HFFc6 (cell line): ENCODE data around the gene HESX1. TPM values are rescaled to one million over a fixed set of nuclear protein-coding genes. Genes with fewer than 3 reads are reported as not detected.

Experiments used
- DNase-seq: peaks from one replicate; pipeline ENCODE4 v3.0.0-alpha.2; 2018
- H3K27ac Mint-ChIP-seq: 2 replicates; pipeline ENCODE4 v1.8.0; 2020; ENCODE audit warnings: mild to moderate bottlenecking, mixed read lengths
- H3K27me3 Mint-ChIP-seq: 2 replicates; pipeline ENCODE4 v1.8.0; 2021; ENCODE audit warnings: mild to moderate bottlenecking, moderate library complexity, mixed read lengths; ENCODE audit not compliant: insufficient read depth
- H3K36me3 Mint-ChIP-seq: 2 replicates; pipeline ENCODE4 v1.8.0; 2021; ENCODE audit warnings: low read depth, mixed read lengths
- H3K4me1 Mint-ChIP-seq: 2 replicates; pipeline ENCODE4 v1.8.0; 2020; ENCODE audit warnings: low read depth, mixed read lengths
- H3K4me3 Mint-ChIP-seq: 2 replicates; pipeline ENCODE4 v1.8.0; 2020; ENCODE audit warnings: mild to moderate bottlenecking, moderate library complexity, mixed read lengths
- H3K9me3 Mint-ChIP-seq: 2 replicates; pipeline ENCODE4 v1.8.0; 2020; ENCODE audit warnings: mild to moderate bottlenecking, mixed read lengths
- CTCF ChIP-seq: fragments of 200-600 bp; sonication (generic); IDR thresholded peaks from 2 replicates; pipeline ENCODE4 v1.5.0; 2021; ENCODE audit warnings: antibody characterized with exemption, mild to moderate bottlenecking
- total RNA-seq, 6 experiments: library from RNA; stranded (reverse); fragmentation: NEBNext Ultra II Directional; extraction: Animal tissue kit (Norgen Biotek cat#: 25700); gene quantifications; 2 replicates in 1 of 6; 3 replicates in 5 of 6; pipeline ENCODE4 v1.2.3, GENCODE V29; 2021

The HESX1 gene
- total RNA-seq, 6 experiments from 2014 or later: 0.18 TPM; not detected in 5

GRCh38 chr3:57176045-57176444 lies 23.7 kb downstream of the HESX1 start:
- TF ChIP-seq CTCF: no peak
- no peak for DNase-seq
- Mint-ChIP-seq H3K27ac (no peak overlapping the region), H3K36me3 (no peaks in the 10 kb centered on the region), H3K4me3 (no peak overlapping the region), H3K27me3 (peaks cover 24% of the 10 kb centered on the region), H3K9me3 (no peaks in the 10 kb centered on the region), H3K4me1 (no peaks in the 10 kb centered on the region)

- Mint-ChIP-seq H3K27ac (no peak overlapping the region), H3K4me3 (no peak overlapping the region), H3K9me3 (no peaks in the 10 kb centered on the region), H3K36me3 (no peaks in the 10 kb centered on the region), H3K4me1 (peaks cover 6% of the 10 kb centered on the region), H3K27me3 (peaks cover 23% of the 10 kb centered on the region)
- no peak for DNase-seq
- TF ChIP-seq CTCF: no peak
Measured at GRCh38 chr3:57173687-57174086, 26.1 kb downstream of the HESX1 start.

GRCh38 chr3:57170946-57171345 lies 28.8 kb downstream of the HESX1 start:
- peaks cover 31% of the 10 kb centered on the region for H3K27me3 Mint-ChIP-seq
- no peak for DNase-seq
- H3K27ac Mint-ChIP-seq: no peak overlapping the region
- H3K9me3 Mint-ChIP-seq: no peaks in the 10 kb centered on the region
- TF ChIP-seq CTCF: no peak
- no peak overlapping the region for H3K4me3 Mint-ChIP-seq
- peaks cover 6% of the 10 kb centered on the region for H3K4me1 Mint-ChIP-seq
- no peaks in the 10 kb centered on the region for H3K36me3 Mint-ChIP-seq

GRCh38 chr3:57169872-57170623 lies 29.7 kb downstream of the HESX1 start:
- TF ChIP-seq CTCF: peak; percentile 91
- Mint-ChIP-seq H3K27me3 (peaks cover 35% of the 10 kb centered on the region), H3K36me3 (no peaks in the 10 kb centered on the region), H3K27ac (no peak overlapping the region; the same call in 1 of the 2 replicates), H3K4me3 (peak overlapping the region; percentile 79), H3K9me3 (no peaks in the 10 kb centered on the region), H3K4me1 (peaks cover 6% of the 10 kb centered on the region)
- DNase-seq: peak; percentile 32

- peaks cover 10% of the 10 kb centered on the region for H3K4me1 Mint-ChIP-seq
- DNase-seq: no peak
- peaks cover 36% of the 10 kb centered on the region for H3K27me3 Mint-ChIP-seq
- H3K27ac Mint-ChIP-seq: no peak overlapping the region
- H3K36me3 Mint-ChIP-seq: no peaks in the 10 kb centered on the region
- H3K4me3 Mint-ChIP-seq: no peak overlapping the region
- TF ChIP-seq CTCF: no peak
- no peaks in the 10 kb centered on the region for H3K9me3 Mint-ChIP-seq
Measured at GRCh38 chr3:57169108-57169507, 30.7 kb downstream of the HESX1 start.
